SKM-1 treated with dmso at 0.1 percent for 144 hours (cell line): ENCODE results near the gene LIPT2.
A peak's percentile ranks its signal among the peaks of the same experiment; 100 is the strongest.

Source experiments
- DNase-seq: peaks from one replicate; lab custom pipeline; 2025; ENCODE audit not compliant: unreplicated experiment; lab: John Stamatoyannopoulos, UW

LIPT2 gene

DNA sequence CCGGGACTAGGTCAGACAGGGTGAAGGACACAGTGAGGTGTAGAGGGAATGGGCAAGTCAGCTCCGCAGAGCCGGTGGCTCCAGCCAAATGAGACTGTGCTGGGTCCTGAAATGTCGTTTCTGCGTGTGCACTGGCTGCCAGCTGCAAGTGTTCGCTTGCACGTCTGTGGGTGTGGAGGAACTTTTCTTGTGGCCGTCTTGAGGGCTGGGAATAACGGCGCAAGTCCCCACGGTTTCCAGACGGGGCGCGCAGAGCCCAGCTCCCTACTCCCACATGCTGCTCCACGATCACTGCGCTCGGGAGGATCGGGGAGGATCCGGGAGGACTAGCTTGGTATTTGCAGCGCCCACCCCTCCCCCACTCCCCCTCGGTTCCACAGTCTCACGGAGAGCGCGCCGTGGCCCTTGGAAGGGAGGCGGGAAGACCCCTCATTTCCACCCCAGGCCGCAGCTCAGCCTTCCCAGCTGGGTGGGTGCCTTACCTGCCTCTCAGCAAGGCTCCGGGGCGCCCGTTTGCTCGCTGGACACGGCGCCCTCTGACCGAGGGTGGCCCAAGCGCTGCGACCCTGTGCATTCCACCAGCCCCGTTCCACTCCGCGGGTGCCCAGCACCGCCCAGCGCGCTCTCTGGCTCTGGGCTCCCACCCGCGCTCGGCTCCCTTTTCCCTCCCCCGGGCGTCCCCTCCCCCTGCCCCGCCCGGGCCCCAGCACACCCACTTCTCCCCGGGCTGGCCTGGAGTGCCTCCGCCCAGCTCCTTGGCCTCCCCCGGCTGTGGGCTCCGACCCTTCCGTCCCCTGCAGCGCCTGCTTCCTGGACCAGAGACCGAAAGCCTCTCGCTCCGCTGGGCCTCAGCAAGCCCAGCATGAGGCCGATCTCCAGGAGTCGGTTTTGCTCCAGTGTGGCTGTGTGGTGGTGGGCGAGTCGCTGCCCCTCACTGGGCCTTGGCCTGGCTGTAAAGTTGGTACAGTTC lies 26.3 kb downstream of the LIPT2 start, which contains the start of gene KCNE3:
Gene KCNE3, minus strand, starts transcription at position 634 of the 970 bp plus-strand sequence. CDS start 9,986 bp downstream, outside the sequence.
- no peak for DNase-seq

DNA sequence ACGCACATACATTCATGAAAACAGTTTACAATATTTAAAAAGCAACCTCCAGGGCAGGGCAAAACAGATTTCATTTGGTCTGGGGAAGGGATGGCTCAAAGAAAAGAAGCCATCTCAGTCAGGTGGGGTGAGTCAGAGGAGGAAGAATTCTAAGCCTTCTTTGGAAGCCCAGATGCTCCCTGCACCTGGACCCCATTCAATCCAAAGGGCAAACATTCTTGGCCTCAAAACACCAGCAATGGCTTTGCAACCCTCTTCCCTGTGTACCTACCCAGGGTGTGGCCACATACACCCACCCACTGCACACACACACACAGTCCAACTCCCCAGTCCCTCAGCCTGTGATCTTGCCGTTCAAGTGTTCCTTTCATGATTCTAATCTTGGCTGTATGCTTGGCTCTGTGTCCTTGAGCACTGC lies 28.2 kb downstream of the LIPT2 start:
- DNase-seq: no peak

DNA sequence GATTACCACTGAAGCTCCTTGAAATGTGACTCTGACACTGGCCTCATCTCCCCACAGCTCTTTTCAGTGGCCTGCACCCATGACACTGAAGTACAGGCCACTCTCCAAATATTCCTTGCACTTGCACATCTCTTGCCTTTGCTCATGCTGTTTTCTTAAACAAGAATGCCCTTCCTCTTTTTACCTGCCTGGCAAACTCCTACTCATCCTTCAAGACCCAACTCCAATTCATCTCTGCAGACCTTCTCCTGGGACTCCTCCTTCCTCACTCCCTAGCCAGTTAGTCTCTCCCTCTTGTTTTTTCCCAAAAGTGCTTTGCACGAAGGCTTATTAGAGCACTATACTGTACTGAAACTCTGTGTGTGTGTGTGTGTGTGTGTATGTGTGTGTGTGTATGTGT lies 28.8 kb downstream of the LIPT2 start:
- DNase-seq: no peak

DNA sequence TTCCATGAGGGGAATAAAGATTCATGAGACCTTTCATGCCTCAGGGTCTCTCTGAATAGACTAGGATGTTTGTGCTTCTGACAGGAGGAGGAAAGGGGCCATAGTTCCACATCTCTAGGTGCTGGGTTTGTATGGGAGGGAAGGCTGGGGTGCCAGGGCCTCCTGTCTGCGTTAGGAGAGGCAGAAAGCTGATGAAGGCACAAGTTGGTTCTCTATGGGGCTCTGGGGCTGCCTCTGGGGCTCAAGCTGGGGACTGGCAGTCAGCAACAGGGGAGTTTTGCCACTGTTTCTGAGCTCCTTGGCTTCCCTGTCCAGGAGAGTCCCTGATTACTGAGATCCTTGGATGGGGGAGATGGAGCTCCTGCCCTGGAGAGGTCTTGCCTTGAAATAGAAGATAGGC lies 30.3 kb downstream of the LIPT2 start:
- no peak for DNase-seq

DNA sequence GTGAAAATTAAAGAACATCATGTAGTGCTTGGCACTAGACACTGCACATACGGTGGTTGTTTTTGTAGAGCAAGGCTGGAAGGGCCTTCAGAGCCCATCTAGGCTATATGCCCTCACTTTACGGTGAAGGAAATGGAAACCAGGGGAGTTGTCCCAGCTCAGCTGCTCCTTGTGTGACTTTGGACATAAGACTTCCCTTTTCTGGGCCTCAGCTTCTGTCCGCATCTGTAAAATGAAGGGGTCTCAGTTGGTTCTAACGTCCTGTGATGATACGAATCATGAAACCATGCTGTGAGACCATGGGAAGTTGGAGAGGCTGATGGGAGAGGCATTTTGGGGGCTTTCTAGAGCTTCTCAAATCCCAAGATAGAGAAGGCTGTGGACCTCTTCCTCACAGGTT lies 30.9 kb downstream of the LIPT2 start:
- peak; percentile 15 for DNase-seq

- peak; percentile 92 for DNase-seq
These were observed 31.5 kb downstream of the LIPT2 start for GRCh38 chr11:74462009-74462408.

GRCh38 chr11:74460481-74461154 lies 32.9 kb downstream of the LIPT2 start:
- DNase-seq: peak; percentile 91

- no peak for DNase-seq
These were observed 33.5 kb downstream of the LIPT2 start for GRCh38 chr11:74460065-74460464.

DNA sequence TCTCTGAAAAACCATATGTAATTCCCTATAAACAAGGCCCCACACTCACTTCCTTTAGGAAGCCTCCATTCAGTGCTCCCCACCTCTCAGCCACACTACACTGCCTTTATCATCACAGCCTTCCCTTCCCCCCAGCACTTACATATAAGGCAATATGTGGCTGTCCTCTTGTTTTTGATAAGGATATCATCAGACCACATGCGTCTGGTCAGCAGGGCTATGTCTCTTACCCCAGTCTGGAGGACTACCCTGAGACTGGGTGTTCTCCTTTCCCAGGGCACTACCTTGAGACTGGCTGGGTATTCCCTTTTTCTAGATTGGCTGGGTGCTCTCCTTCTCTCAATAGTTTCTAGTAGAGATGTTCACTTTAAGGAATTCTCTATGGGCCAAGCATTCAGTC lies 33.9 kb downstream of the LIPT2 start:
- no peak for DNase-seq

- no peak for DNase-seq
These were observed 36.2 kb downstream of the LIPT2 start for GRCh38 chr11:74457356-74457755.

DNA sequence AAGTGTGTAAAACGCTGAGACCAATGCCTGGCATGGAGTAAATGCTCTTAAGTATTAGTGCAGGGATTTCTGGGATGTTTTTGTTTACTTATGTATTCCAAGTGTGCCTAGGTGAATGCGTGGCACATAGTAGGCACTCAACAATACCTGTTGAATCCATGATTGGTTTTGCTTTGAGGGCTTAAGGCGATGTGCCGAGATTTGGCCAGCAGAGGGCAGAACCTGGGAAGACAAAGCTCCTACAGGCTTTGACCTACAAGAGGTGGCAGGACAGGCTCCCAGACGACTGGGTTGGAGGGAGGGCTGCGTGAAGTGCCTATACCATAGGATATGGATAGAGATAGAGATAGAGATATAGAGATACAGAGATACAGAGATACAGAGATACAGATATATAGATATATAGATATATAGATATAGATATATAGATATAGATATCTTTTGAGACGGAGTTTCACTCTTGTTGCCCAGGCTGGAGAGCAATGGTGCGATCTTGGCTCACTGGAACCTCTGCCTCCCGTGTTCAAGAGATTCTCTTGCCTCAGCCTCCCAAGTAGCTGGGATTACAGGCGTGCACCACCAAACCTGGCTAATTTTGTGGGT lies 40.0 kb downstream of the LIPT2 start:
- DNase-seq: peak; percentile 58

GRCh38 chr11:74452366-74452765 lies 41.2 kb downstream of the LIPT2 start:
- no peak for DNase-seq

DNA sequence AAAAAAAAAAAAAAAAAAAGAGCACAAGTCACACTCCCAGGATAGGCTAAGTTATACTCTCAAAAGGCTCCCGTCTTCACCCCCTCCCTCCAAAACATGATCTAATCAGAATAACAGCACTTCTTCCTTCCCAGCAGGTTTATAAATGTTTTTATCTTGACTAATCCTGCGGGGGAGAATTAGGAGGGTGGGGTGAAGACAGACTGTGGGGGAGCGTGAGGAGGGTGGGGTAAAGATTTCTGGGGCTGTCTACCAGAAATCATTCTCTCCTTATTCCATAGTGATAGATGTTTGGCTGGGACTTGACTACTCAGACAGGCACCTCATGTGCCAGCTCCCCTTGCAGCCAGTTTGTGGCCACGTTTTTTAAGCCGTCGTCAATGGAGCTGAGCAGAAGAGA lies 43.2 kb downstream of the LIPT2 start:
- no peak for DNase-seq

DNA sequence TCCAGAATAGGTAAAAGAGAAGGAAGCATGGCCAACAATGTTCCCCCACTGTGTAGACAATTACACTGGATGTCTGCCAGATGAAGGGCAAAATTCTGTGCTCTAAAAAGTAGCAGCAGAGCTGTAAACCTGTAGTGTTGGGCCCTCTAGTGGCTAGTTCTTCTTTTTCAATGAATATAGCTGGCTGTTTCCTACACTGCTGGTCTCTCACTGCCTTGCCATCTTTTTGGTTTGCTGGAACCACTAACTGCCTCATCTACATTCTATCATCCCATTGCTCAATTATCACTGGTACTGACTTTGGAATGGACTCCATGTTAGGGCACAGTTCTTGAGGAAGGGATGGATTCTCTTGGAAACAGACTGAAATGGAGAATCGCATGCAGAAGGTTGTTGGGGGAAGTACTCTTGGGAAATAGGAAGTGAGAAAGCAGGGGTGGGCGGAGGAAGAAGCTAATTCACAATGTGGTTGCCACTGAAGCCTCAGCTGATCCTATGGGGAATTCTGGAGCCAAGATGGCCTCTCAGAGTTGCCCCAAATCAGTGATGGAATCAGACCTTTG lies 44.1 kb downstream of the LIPT2 start:
- peak; percentile 77 for DNase-seq

GRCh38 chr11:74447720-74448119 lies 45.8 kb downstream of the LIPT2 start:
- DNase-seq: no peak

DNA sequence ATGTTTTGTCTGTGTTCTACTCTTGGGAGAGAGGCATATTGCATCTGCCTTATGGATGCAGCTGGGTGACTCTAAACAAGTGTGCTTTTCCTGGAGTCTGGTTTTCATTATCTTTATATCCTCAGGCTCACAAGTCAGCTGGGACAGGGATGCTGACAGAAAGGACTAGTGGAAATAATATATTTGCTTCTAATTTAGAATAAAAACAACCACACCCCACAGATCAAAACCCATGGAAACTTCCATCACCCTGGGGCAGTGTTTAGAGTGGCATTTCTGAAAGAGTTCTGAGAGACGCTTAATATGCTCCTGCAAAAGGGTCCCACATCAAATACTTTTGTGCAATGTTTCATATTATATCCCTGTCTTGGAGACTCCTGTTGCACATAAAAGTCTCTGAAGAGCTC lies 47.0 kb downstream of the LIPT2 start:
- DNase-seq: no peak

DNA sequence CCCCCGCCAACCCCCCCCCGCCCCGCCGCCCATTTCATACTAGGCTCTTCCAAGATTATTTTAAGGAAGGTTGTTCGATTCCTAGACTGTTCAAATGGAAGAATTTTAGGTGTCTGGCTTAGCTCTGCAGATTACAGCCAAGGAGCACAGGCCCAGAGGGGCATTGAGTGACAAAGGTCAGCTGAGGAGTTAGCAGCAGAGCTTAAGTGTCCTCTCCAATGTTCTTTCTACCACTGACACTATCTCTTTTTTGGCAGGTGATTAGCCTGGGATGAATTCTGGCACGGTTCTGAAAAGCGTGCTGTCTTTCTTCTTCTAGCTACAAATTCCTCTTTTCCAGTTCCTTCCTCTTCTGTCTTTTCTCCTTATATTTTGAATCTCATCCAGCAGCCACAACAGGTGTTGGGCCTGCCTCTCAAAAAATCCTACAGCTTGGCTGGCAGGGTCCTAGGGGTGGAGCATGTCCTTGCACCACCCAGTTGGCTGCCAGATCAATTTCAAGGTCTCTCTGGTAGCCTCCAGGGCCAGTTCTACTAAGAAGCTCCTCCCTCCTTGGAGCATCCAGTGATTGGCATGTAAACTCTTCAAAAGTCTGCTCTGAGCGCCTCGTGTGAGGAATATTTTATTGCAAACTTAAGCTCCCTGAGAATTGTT lies 49.2 kb downstream of the LIPT2 start:
- DNase-seq: no peak

DNA sequence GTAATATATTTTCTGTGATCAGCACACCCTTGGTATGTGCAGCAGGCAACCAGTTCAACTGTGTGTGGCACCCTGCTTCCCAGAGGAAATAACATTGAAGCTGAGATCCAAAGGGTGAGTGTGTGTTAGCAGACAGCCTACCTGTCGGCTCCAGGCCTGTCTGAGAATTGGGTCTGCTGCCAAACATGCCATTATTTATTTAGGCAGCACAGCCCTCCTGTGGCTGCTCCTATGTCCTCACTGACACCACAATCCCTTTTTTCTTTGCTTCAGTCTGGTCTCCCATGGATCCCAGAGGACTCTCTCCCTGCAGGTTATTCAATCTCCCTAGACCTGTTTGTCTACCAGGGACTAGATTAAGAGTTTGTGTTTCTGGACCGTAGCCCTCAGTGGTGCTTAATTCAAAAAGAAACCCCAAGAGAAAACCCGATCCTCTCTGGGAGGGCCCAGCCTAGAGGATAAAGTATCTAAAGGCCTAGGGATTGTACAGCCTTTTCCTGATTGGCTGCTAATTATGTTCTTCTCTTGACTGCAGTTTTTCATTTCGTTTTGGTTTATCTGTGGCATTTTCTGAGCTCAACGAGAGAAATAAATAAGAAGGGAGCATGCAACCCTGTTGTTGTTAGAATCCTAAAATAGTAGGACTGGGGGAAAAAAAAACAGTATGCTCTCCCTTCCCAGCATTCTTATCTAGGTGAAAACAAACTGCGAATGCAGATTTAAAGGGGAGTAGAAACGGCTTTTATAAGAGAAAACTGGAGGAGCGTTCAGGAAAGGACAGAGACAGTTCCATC lies 50.3 kb downstream of the LIPT2 start:
- no peak for DNase-seq

DNA sequence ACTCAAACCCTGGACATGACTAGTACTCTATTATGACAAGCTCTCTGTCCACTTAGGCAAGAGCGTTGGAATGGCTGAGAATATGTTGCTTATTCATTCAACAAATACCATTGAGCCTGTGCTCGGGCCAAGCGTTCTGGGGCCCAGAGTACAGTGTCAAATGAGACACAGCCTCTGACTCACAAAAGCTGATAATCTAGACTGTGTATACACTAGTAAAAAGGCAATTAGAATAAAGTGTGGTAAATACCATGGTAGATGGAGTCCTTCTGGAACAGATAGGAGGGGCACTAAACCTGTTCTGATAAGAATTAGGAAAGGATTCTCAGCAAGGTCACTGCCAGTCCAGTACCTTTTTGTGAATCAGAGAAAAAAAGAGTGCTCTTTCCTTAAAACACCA lies 50.9 kb downstream of the LIPT2 start:
- no peak for DNase-seq
